Neuronal stem cell (in vitro differentiated cells): ENCODE measurements around the gene AUTS2.

Experiments used
- DNase-seq: peaks from one replicate; pipeline ENCODE4 v3.0.0-alpha.2; 2013; ENCODE audit warnings: low spot score
- H2AFZ ChIP-seq: one replicate; pipeline ENCODE4 v1.6.1; 2013; ENCODE audit warnings: mild to moderate bottlenecking, low read length, inconsistent platforms
- H2AK5ac ChIP-seq: 2 replicates; pipeline ENCODE4 v1.6.1; 2013; ENCODE audit warnings: low read depth, mild to moderate bottlenecking, inconsistent platforms, low read length, moderate library complexity, mixed read lengths
- H2BK120ac ChIP-seq: 2 replicates; pipeline ENCODE4 v1.6.1; 2013; ENCODE audit warnings: low read depth, mild to moderate bottlenecking, inconsistent platforms, low read length, moderate library complexity, mixed read lengths
- H2BK12ac ChIP-seq: one replicate; pipeline ENCODE4 v1.6.1; 2013; ENCODE audit warnings: low read length, inconsistent platforms
- H2BK15ac ChIP-seq: 2 replicates; pipeline ENCODE4 v1.6.1; 2013; ENCODE audit warnings: mild to moderate bottlenecking, low read length, inconsistent platforms, mixed read lengths
- H2BK5ac ChIP-seq: one replicate; pipeline ENCODE4 v1.6.1; 2013; ENCODE audit warnings: inconsistent platforms, mild to moderate bottlenecking, low read length, moderate library complexity
- H3K14ac ChIP-seq: one replicate; pipeline ENCODE4 v1.6.1; 2013; ENCODE audit warnings: low read length, inconsistent platforms
- H3K18ac ChIP-seq: 2 replicates; pipeline ENCODE4 v1.6.1; 2013; ENCODE audit warnings: low read length, inconsistent platforms
- H3K23ac ChIP-seq: 2 replicates; pipeline ENCODE4 v1.6.1; 2013; ENCODE audit warnings: low read depth, mild to moderate bottlenecking, mixed read lengths, low read length, inconsistent platforms; ENCODE audit not compliant: poor library complexity
- H3K27ac ChIP-seq: replicated peaks from 3 replicates; pipeline ENCODE4 v1.5.1; 2013; ENCODE audit warnings: low read length, inconsistent platforms
- H3K27me3 ChIP-seq, 3 experiments: 2 replicates each; pipeline ENCODE4 v1.6.1; 2013; ENCODE audit warnings: low read length in 3 of 3, mild to moderate bottlenecking in 2 of 3, inconsistent platforms in 1 of 3, low read depth in 1 of 3, mixed read lengths in 1 of 3, moderate library complexity in 1 of 3; ENCODE audit not compliant: control insufficient read depth in 3 of 3, insufficient read depth in 3 of 3
- H3K36me3 ChIP-seq, 2 donors: replicated peaks in 1 of 2; 2 replicates each; pipeline ENCODE4 v1.6.1; 2013; ENCODE audit warnings: low read length in 2 of 2; ENCODE audit not compliant: control insufficient read depth in 2 of 2, insufficient read depth in 2 of 2
- H3K4ac ChIP-seq: 2 replicates; pipeline ENCODE4 v1.6.1; 2013; ENCODE audit warnings: inconsistent platforms, mild to moderate bottlenecking, low read length, moderate library complexity
- H3K4me1 ChIP-seq, 2 donors: 1 replicate in 1 of 2; 2 replicates in 1 of 2; pipeline ENCODE4 v1.6.1; 2013; ENCODE audit warnings: low read length in 2 of 2, low read depth in 1 of 2; ENCODE audit not compliant: control insufficient read depth in 2 of 2, insufficient read depth in 1 of 2
- H3K4me2 ChIP-seq: one replicate; pipeline ENCODE4 v1.6.1; 2013; ENCODE audit warnings: mild to moderate bottlenecking, low read length, inconsistent platforms; ENCODE audit not compliant: insufficient read depth, poor library complexity, severe bottlenecking
- H3K4me3 ChIP-seq, 2 donors: 2 replicates each; pipeline ENCODE4 v1.5.1; 2013; ENCODE audit warnings: low read length in 2 of 2, mild to moderate bottlenecking in 2 of 2, inconsistent platforms in 1 of 2, moderate library complexity in 1 of 2
- H3K79me1 ChIP-seq: one replicate; pipeline ENCODE4 v1.6.1; 2013; ENCODE audit warnings: low read depth, mild to moderate bottlenecking, inconsistent platforms, low read length, moderate library complexity
- H3K9ac ChIP-seq: one replicate; pipeline ENCODE4 v1.6.1; 2013; ENCODE audit warnings: mild to moderate bottlenecking, low read depth, low read length, inconsistent platforms; ENCODE audit not compliant: poor library complexity
- H3K9me3 ChIP-seq, 2 donors: replicated peaks in 1 of 2; 2 replicates each; pipeline versions ENCODE3 to v1.6.1; 2013; ENCODE audit warnings: low read length in 2 of 2, mild to moderate bottlenecking in 2 of 2, inconsistent platforms in 1 of 2, low read depth in 1 of 2, mixed read lengths in 1 of 2, moderate library complexity in 1 of 2; ENCODE audit not compliant: control insufficient read depth in 2 of 2, insufficient read depth in 1 of 2
- H4K8ac ChIP-seq: one replicate; pipeline ENCODE4 v1.6.1; 2013; ENCODE audit warnings: low read depth, mild to moderate bottlenecking, inconsistent platforms, low read length, moderate library complexity
- H4K91ac ChIP-seq: one replicate; pipeline ENCODE4 v1.6.1; 2013; ENCODE audit warnings: low read length, low read depth, mild to moderate bottlenecking, inconsistent platforms; ENCODE audit not compliant: poor library complexity
- WGBS, 2 donors: extraction: QIAGEN DNeasy Blood & Tissue Kit; methylation state at CpG; one replicate each; pipeline ENCODE4 v1.1.7; 2013; ENCODE audit warnings: missing lambda C conversion rate in 2 of 2, mixed read lengths in 1 of 2; ENCODE audit not compliant: insufficient read length in 2 of 2, insufficient replicate concordance in 1 of 2; ENCODE audit errors: extremely low coverage in 2 of 2; 5-methylcytosine and 5-hydroxymethylcytosine counted together

Gene AUTS2

DNA sequence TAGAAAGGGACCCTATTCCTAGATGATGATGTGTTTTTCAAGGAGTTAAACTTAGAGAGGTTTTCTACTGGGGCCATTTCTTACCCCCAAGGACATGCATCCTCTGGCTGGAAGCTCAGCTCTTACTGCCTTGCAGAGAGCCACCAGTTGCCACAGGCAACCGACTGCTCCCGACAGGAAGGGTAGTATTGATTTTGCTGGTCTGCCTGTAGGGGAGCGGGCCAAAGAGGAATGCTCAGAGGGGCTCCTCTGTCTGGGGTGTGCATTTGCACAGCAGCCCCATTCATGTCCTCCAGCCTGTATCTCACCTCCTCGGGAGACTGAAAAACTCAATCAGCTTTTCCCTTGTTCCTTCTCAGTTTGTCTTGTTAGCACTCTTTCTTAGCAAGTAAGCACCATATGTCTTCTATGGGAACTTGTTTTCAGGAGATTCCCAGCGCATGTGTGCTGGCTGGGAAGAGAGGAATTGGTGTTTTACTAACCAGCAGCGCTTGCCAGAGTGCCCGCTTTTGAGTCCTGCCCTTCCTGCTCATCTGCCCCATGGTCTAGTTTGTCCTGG is 794.7 kb downstream of the AUTS2 start:
- Histone ChIP-seq H4K91ac (no peak overlapping the region), H3K79me1 (no peaks in the 10 kb centered on the region), H3K23ac (no peak overlapping the region), H2AK5ac (no peak overlapping the region), H3K14ac (no peak overlapping the region), H2BK5ac (no peak overlapping the region), H3K9me3 (peaks cover 0 to 4% of the 10 kb centered on the region in 2 donors), H3K18ac (no peak overlapping the region), H2BK15ac (no peak overlapping the region), H3K4ac (no peak overlapping the region), H4K8ac (no peak overlapping the region), H3K36me3 (no peaks in the 10 kb centered on the region), H2AFZ (peak overlapping the region; percentile 25), H3K4me3 (no peak overlapping the region), H3K27ac (no peak overlapping the region), H3K4me1 (peaks cover 5 to 11% of the 10 kb centered on the region in 2 donors), H2BK120ac (no peak overlapping the region), H3K4me2 (no peak overlapping the region), H3K27me3 (no peaks in the 10 kb centered on the region), H3K9ac (no peak overlapping the region), H2BK12ac (no peak overlapping the region)
- DNase-seq: no peak
- no CpG with 5 or more reads among the region's 7 CpGs for WGBS, 2 donors

DNA sequence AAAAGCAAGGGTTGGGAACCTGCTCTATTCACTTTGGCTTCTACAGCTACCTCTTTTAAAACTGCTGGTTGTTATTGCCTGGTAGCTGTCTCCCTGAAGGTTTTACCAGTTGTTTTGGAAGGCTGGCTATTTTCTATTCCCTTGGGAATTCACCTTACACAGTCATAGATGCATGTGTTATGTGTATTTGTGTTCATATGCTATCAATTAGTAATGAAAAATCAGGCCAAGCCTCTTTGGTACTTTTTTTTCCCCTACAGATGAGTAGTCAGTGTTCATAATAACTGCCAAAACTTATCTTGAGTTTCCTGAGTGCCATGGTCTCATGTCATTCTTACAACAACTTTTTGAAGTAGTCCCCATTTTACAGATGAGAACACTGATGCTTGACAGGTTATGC is 795.7 kb downstream of the AUTS2 start:
- Histone ChIP-seq H3K4me1 (peaks cover 5 to 11% of the 10 kb centered on the region in 2 donors), H2BK15ac (no peak overlapping the region), H3K36me3 (no peaks in the 10 kb centered on the region), H2AFZ (no peak overlapping the region), H3K9me3 (peaks cover 0 to 4% of the 10 kb centered on the region in 2 donors), H4K8ac (no peak overlapping the region), H2BK12ac (no peak overlapping the region), H3K4me3 (no peak overlapping the region), H3K9ac (no peak overlapping the region), H3K79me1 (no peaks in the 10 kb centered on the region), H3K18ac (no peak overlapping the region), H2BK5ac (no peak overlapping the region), H3K23ac (no peak overlapping the region), H3K27ac (no peak overlapping the region), H3K14ac (no peak overlapping the region), H3K4me2 (no peak overlapping the region), H3K27me3 (no peaks in the 10 kb centered on the region), H2BK120ac (no peak overlapping the region), H4K91ac (no peak overlapping the region), H3K4ac (no peak overlapping the region), H2AK5ac (no peak overlapping the region)
- no peak for DNase-seq

DNA sequence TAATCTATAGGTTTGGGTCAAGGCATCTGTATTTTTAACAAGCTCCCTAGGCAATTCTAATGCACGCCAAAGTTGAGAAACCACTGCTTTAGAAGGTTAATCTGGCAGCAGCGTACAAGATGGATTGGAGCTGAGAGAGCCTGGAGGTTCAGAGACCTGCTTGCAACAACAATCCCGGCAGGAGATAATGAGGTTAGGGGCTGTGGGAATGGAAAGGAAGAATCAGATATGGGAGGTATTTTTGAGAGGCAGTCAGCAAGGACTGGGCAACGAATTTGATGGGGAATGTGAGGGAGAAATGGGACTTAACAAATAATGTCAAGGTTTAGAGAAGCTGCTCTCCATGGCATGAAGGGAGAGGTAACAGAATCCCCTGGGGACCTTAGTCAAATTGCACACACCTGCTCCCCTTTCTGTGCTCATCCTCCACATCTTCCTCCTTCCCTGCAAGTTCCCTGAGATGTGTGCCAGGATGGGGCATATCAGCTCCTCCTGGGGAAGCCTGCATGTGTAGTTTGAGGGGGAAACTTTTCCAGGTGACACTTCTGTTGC is 802.6 kb downstream of the AUTS2 start:
- no peak overlapping the region for H2AFZ ChIP-seq
- no peak for DNase-seq
- no CpG with 5 or more reads among the region's 4 CpGs for WGBS, 2 donors

DNA sequence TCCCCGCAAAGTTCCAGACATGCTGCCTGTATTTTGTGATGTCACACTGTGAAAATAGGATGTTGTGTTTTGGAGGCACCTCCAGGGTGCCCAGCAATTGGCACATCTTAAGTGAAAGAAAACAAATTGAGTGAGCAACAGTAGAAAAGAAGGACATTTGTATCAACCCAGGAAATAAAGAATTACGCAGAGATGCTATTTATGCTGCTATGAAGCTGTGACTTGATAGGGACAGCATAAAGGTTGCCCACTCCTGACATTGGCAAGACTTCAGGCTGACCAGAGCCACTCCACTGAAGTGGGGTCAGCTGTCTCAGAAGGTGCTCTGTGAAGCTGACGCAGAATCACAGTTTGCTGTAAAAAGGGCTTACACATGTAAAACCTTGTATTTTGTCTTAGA is 803.8 kb downstream of the AUTS2 start:
- Histone ChIP-seq H3K9ac (no peak overlapping the region), H3K79me1 (no peaks in the 10 kb centered on the region), H2AFZ (no peak overlapping the region), H3K14ac (no peak overlapping the region), H3K9me3 (no peaks in the 10 kb centered on the region), H3K4ac (no peak overlapping the region), H3K18ac (no peak overlapping the region), H3K23ac (no peak overlapping the region), H2BK12ac (no peak overlapping the region), H4K8ac (no peak overlapping the region), H3K4me1 (peaks cover 0 to 6% of the 10 kb centered on the region in 2 donors), H3K27ac (no peak overlapping the region), H3K27me3 (no peaks in the 10 kb centered on the region), H3K36me3 (no peaks in the 10 kb centered on the region), H4K91ac (no peak overlapping the region), H3K4me2 (no peak overlapping the region), H2BK15ac (no peak overlapping the region), H3K4me3 (no peak overlapping the region), H2BK5ac (no peak overlapping the region), H2AK5ac (no peak overlapping the region), H2BK120ac (no peak overlapping the region)
- no CpG with 5 or more reads among the region's 3 CpGs for WGBS, 2 donors
- DNase-seq: no peak

More for the DNA sequence above, 802.6 kb downstream of the AUTS2 start:
- Histone ChIP-seq H3K27me3 (no peaks in the 10 kb centered on the region), H3K9me3 (no peaks in the 10 kb centered on the region), H3K4me3 (no peak overlapping the region), H3K18ac (no peak overlapping the region), H3K4me1 (peaks cover 0 to 2% of the 10 kb centered on the region in 2 donors), H4K8ac (no peak overlapping the region), H3K36me3 (no peaks in the 10 kb centered on the region), H3K79me1 (no peaks in the 10 kb centered on the region), H2AK5ac (no peak overlapping the region), H3K9ac (no peak overlapping the region), H2BK5ac (no peak overlapping the region), H4K91ac (no peak overlapping the region), H3K14ac (no peak overlapping the region), H2BK12ac (no peak overlapping the region), H3K4me2 (no peak overlapping the region), H2BK15ac (no peak overlapping the region), H3K23ac (no peak overlapping the region), H3K4ac (no peak overlapping the region), H2BK120ac (no peak overlapping the region), H3K27ac (no peak overlapping the region)
